GM12878 (cell line): ENCODE results near the gene KIF2A. TPM values are rescaled to one million over a fixed set of nuclear protein-coding genes. Genes with fewer than 3 reads are reported as not detected.
A peak's percentile ranks its signal among the peaks of the same experiment; 100 is the strongest.

Source experiments
- ATAC-seq: fragments of 200-7000 bp; cut with Tn5 transposase; 3 replicates; pipeline ENCODE4 v1.9.1; 2020; ENCODE audit warnings: mild to moderate bottlenecking, moderate library complexity
- BruUV-seq: library from RNA; stranded (reverse); fragments of 400-500 nt; replicated peaks from 2 replicates; lab custom pipeline; 2021; lab: Mats Ljungman, UMichigan
- CTCF ChIA-PET: fragments of 300-600 bp; sonication (Branson Sonifier 250); formaldehyde crosslinking; extraction: SDS; loops from one replicate; lab custom pipeline; 2021; ENCODE audit warnings: inconsistent platforms; lab: Yijun Ruan, JAX
- POLR2A ChIA-PET: fragments of 350-600 bp; formaldehyde crosslinking; extraction: SDS; loops from one replicate; lab custom pipeline; 2021; ENCODE audit warnings: inconsistent platforms; lab: Charles Lee
- RAD21 ChIA-PET: fragments of 300-600 bp; sonication (Branson Sonifier 250); formaldehyde crosslinking; loops from one replicate; lab custom pipeline; 2023; ENCODE audit warnings: antibody characterized with exemption; ENCODE audit not compliant: unreplicated experiment; lab: Charles Lee
- SMC1A ChIA-PET: fragments of 300-600 bp; sonication (Branson Sonifier 250); formaldehyde crosslinking; loops from one replicate; lab custom pipeline; 2023; ENCODE audit not compliant: unreplicated experiment, uncharacterized antibody; lab: Charles Lee
- DNase-seq: peaks from one replicate; pipeline ENCODE4 v3.0.0-alpha.2; 2011; ENCODE audit warnings: low read depth, low spot score
- FAIRE-seq: peaks from 3 replicates; lab custom pipeline; 2011; peaks lifted over from hg19 to GRCh38; lab: Jason Lieb, UNC
- H2AFZ ChIP-seq: 2 replicates; pipeline ENCODE4 v1.6.0; 2011; ENCODE audit warnings: low read depth, low read length, control low read depth; ENCODE audit not compliant: control insufficient read depth
- H3K27ac ChIP-seq: 2 replicates; pipeline ENCODE4 v1.5.1; 2011; ENCODE audit warnings: control low read depth; ENCODE audit not compliant: control insufficient read depth, insufficient read depth
- H3K27me3 ChIP-seq, 2 experiments: replicated peaks in 1 of 2; 2 replicates each; pipeline versions ENCODE4 v1.6.0 to v1.6.1; 2011; ENCODE audit warnings: low read length in 1 of 2; ENCODE audit not compliant: control insufficient read depth in 2 of 2, insufficient read depth in 2 of 2
- H3K36me3 ChIP-seq, 2 experiments: 2 replicates each; pipeline ENCODE4 v1.5.1; 2011; ENCODE audit warnings: low read length in 1 of 2; ENCODE audit not compliant: control insufficient read depth in 2 of 2, insufficient read depth in 2 of 2
- H3K4me1 ChIP-seq: 2 replicates; pipeline ENCODE4 v1.6.1; 2011; ENCODE audit warnings: mild to moderate bottlenecking, low read length, moderate library complexity, mixed read lengths; ENCODE audit not compliant: control insufficient read depth, insufficient read depth
- H3K4me2 ChIP-seq: 2 replicates; pipeline ENCODE4 v1.6.0; 2011; ENCODE audit warnings: control low read depth; ENCODE audit not compliant: control insufficient read depth, insufficient read depth
- H3K4me3 ChIP-seq: fragments of 200-600 bp; sonication (generic); 2 replicates; pipeline ENCODE4 v1.5.1; 2016
- H3K79me2 ChIP-seq: 2 replicates; pipeline ENCODE4 v1.6.0; 2011; ENCODE audit warnings: low read length; ENCODE audit not compliant: control insufficient read depth, insufficient read depth
- H3K9ac ChIP-seq: 2 replicates; pipeline ENCODE4 v1.8.0; 2011; ENCODE audit warnings: low read length, control low read depth, mixed read lengths; ENCODE audit not compliant: control insufficient read depth, insufficient read depth
- H3K9me3 ChIP-seq: replicated peaks from 3 replicates; pipeline ENCODE4 v1.5.1; 2011; ENCODE audit warnings: mild to moderate bottlenecking, low read length; ENCODE audit not compliant: control insufficient read depth, insufficient read depth
- H4K20me1 ChIP-seq: 2 replicates; pipeline ENCODE4 v1.6.0; 2011; ENCODE audit not compliant: control insufficient read depth, insufficient read depth
- CHD2 ChIP-seq: IDR thresholded peaks from 2 replicates; pipeline ENCODE4 v1.6.1; 2011; ENCODE audit warnings: low read depth, low read length, improper control_type of control experiment, borderline replicate concordance
- GABPA ChIP-seq: IDR thresholded peaks from 2 replicates; pipeline ENCODE4 v1.6.1; 2014; ENCODE audit warnings: antibody characterized with exemption, low read depth, mild to moderate bottlenecking, inconsistent platforms
- HCFC1 ChIP-seq: fragments of 150-350 bp; IDR thresholded peaks from 2 replicates; pipeline ENCODE4 v1.6.1; 2014; ENCODE audit warnings: low read length
- HDAC2 ChIP-seq: fragments of 200-600 bp; sonication (generic); IDR thresholded peaks from 2 replicates; pipeline ENCODE4 v1.6.1; 2017
- PAX8 ChIP-seq: fragments of 450-650 bp; IDR thresholded peaks from 2 replicates; pipeline ENCODE4 v1.6.1; 2017; ENCODE audit warnings: mild to moderate bottlenecking, moderate library complexity
- RBBP5 ChIP-seq: fragments of 200-600 bp; sonication (generic); conservative IDR thresholded peaks from 2 replicates; pipeline ENCODE4 v1.6.1; 2016
- TBL1XR1 ChIP-seq: IDR thresholded peaks from 2 replicates; pipeline ENCODE4 v1.6.1; 2012; ENCODE audit warnings: low read depth, low read length, improper control_type of control experiment
- WGBS: methylation state at CpG from one replicate; pipeline ENCODE4 v1.1.6; 2016; ENCODE audit warnings: low lambda C conversion rate; ENCODE audit not compliant: insufficient replicate concordance, insufficient coverage; ENCODE audit errors: missing lambda C conversion rate; 5-methylcytosine and 5-hydroxymethylcytosine counted together
- in situ Hi-C: fragments of 300-500 bp; cut with MboI; formaldehyde crosslinking; loops from 9 replicates; pipeline ENCODE4 v1.14.3; 2018; ENCODE audit warnings: mixed read lengths
- intact Hi-C: fragments of 100-400 bp; cut with micrococcal nuclease; formaldehyde crosslinking; loops from one replicate; pipeline ENCODE4 v1.14.2; 2022; ENCODE audit not compliant: unreplicated experiment
- polyA plus RNA-seq, 11 experiments: library from polyadenylated mRNA; depleted of rRNA in 4 of 11; unstranded in 6 of 11; stranded (reverse) in 5 of 11; fragments of >200 nt; fragmentation: Nextera tagmentation in 4 of 11; fragmentation: Illumina TruSeq in 1 of 11; extraction: Ambion mirVana in 4 of 11; extraction: Trizol in 1 of 11; gene quantifications; 1 replicate in 1 of 11; 2 replicates in 10 of 11; pipeline versions ENCODE4 v1.2.1 to v1.2.3, GENCODE V29; 2011 to 2016; ENCODE audit warnings: inconsistent platforms in 2 of 11, missing spikeins in 2 of 11, low read depth in 1 of 11
- total RNA-seq, 4 experiments: library from RNA; depleted of rRNA in 3 of 4; stranded (reverse); fragments of >200 nt in 3 of 4; fragmentation: Illumina TruSeq in 1 of 4; extraction: Trizol in 1 of 4; gene quantifications; 2 replicates each; pipeline versions ENCODE4 v1.2.1 to v1.2.3, GENCODE V29; 2013 to 2021
- TF ChIP-seq, protein P1 (sequence below): IDR thresholded peaks from 2 replicates; pipeline ENCODE4 v1.6.1; 2011; ENCODE audit warnings: low read depth, mild to moderate bottlenecking, low read length, moderate library complexity, borderline replicate concordance; ENCODE audit errors: extremely low read depth
- TF ChIP-seq, protein P2 (sequence below): fragments of 450-650 bp; IDR thresholded peaks from 2 replicates; pipeline ENCODE4 v1.6.1; 2014; ENCODE audit warnings: mild to moderate bottlenecking
- TF ChIP-seq, protein P3 (sequence below): IDR thresholded peaks from 2 replicates; pipeline ENCODE4 v1.6.1; 2011; ENCODE audit warnings: mild to moderate bottlenecking, low read depth, low read length, moderate library complexity; ENCODE audit not compliant: insufficient replicate concordance

The KIF2A gene
- total and polyA plus RNA-seq, 10 of the 15 experiments (the other 5 are each of a cell fraction or from before 2014, with no cell fraction given), result 35.9 to 124 (median 80.1) TPM

DNA sequence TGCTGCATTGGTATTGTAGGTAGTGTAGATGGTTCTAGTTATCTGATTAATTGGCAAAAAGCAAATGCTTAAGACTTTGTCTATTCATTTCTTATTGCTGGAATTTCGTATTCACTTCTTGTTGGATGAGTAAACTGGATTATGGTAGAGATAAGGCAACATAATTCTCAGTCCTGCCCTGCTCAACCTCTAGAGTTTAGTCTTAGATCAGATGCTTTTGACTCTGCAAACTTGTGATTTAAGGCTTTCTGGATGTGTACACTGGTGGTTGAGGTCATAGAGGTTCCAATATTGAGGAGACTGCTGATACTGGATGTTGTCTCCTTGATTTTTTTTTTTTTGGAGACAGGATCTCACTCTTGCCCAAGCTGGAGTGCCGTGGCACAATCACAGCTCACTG is 35.0 kb downstream of the KIF2A start:
- ATAC-seq (no peak), DNase-seq (no peak), FAIRE-seq (no peak)
- no peak overlapping the region for H3K4me3 ChIP-seq
- intact Hi-C loops, result no loop called here
- H3K4me1 ChIP-seq, result peaks cover 13% of the 10 kb centered on the region
- CTCF ChIA-PET, result interaction anchor here (0.6 to 1.7 kb wide), 10 partner anchors 8 to 533 kb away, joined by 3 to 9 read pairs (median 4); partner anchors contain the start of gene DIMT1
- H3K27ac ChIP-seq, result no peak overlapping the region
- H3K79me2 ChIP-seq, result peaks cover 50% of the 10 kb centered on the region
- SMC1A ChIA-PET, result interaction anchor here (1.8 to 2.7 kb wide), 2 partner anchors 11 to 117 kb away, joined by 5 to 9 read pairs; no protein-coding TSS in a partner anchor
- no peak overlapping the region for H2AFZ ChIP-seq
- H3K9ac ChIP-seq, result no peak overlapping the region
- POLR2A ChIA-PET, result no interaction called here
- H3K9me3 ChIP-seq, result no peaks in the 10 kb centered on the region
- no peak for TF ChIP-seq HDAC2
- TF ChIP-seq, protein P1, sequence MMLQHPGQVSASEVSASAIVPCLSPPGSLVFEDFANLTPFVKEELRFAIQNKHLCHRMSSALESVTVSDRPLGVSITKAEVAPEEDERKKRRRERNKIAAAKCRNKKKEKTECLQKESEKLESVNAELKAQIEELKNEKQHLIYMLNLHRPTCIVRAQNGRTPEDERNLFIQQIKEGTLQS, result no peak
- no peak for TF ChIP-seq TBL1XR1
- no peak for TF ChIP-seq RBBP5
- no peak for TF ChIP-seq PAX8
- TF ChIP-seq, protein P2, sequence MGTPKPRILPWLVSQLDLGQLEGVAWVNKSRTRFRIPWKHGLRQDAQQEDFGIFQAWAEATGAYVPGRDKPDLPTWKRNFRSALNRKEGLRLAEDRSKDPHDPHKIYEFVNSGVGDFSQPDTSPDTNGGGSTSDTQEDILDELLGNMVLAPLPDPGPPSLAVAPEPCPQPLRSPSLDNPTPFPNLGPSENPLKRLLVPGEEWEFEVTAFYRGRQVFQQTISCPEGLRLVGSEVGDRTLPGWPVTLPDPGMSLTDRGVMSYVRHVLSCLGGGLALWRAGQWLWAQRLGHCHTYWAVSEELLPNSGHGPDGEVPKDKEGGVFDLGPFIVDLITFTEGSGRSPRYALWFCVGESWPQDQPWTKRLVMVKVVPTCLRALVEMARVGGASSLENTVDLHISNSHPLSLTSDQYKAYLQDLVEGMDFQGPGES, result no peak
- TF ChIP-seq HCFC1, result no peak
- TF ChIP-seq, protein P3, sequence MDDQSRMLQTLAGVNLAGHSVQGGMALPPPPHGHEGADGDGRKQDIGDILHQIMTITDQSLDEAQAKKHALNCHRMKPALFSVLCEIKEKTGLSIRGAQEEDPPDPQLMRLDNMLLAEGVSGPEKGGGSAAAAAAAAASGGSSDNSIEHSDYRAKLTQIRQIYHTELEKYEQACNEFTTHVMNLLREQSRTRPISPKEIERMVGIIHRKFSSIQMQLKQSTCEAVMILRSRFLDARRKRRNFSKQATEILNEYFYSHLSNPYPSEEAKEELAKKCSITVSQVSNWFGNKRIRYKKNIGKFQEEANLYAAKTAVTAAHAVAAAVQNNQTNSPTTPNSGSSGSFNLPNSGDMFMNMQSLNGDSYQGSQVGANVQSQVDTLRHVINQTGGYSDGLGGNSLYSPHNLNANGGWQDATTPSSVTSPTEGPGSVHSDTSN, result no peak
- no peak for TF ChIP-seq CHD2
- TF ChIP-seq GABPA, result no peak
- H3K36me3 ChIP-seq, result peaks cover 0 to 3% of the 10 kb centered on the region in 2 experiments; a peak in 2 of 4 replicates
- no peaks in the 10 kb centered on the region; the same call in 1 of the 2 replicates for H4K20me1 ChIP-seq
- no peaks in the 10 kb centered on the region for H3K27me3 ChIP-seq
- no TSS peak for BruUV-seq
- 92% methylated on average over 2 of the region's 2 CpGs for WGBS
- RAD21 ChIA-PET, result no interaction called here
- 0 out of 2 replicates have a peak overlapping the region, but pooled peaks have one; percentile 13 for H3K4me2 ChIP-seq
- in situ Hi-C loops, result no loop called here
